ENCODE measurements around the gene NCMAP. TPM values are rescaled to one million over a fixed set of nuclear protein-coding genes. Genes with fewer than 3 reads are reported as not detected.

NCMAP gene
- total RNA-seq, 1 donor from 2014 or later = 0.49 TPM

DNA sequence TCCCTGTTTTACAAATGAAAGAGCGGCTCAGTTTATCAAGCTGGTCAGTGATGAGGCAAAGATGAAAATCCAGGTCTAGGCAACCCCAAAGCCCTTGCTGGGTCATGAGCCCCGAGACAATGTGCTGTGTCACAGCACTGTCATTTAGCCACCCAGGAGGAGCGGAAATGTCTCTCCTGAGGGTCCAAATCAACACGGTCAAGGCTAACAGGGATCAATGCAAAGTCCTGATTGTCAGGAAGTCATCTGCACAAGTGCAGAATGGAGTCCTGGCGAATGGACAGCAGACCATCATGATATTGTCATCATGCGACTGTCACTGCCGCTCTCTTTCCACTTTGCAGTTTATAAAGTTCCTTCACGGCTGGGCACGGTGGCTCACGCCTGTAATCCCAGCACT is 30.2 kb downstream of the NCMAP start:
- peaks cover 12% of the 10 kb centered on the region for H3K27me3 Mint-ChIP-seq (ENCODE audit: insufficient read depth, low read depth)
- DNase-seq (ENCODE audit: low spot score) = no peak
- Histone ChIP-seq H3K27ac (no peak overlapping the region), H3K36me3 (no peaks in the 10 kb centered on the region), H3K9me3 (ENCODE audit: low read depth) (no peaks in the 10 kb centered on the region), H3F3A (ENCODE audit: low read depth) (no peaks in the 10 kb centered on the region), H3K9ac (no peak overlapping the region), H3K4me3 (no peak overlapping the region), H3K4me2 (no peak overlapping the region), H3K27me3 (no peaks in the 10 kb centered on the region), H3K79me2 (ENCODE audit: low read depth) (no peaks in the 10 kb centered on the region), H4K20me1 (ENCODE audit: low read depth) (no peaks in the 10 kb centered on the region), H3K4me1 (no peaks in the 10 kb centered on the region), H2AFZ (replicated peaks) (no peak overlapping the region)
- peaks cover 1% of the 10 kb centered on the region for H3K36me3 Mint-ChIP-seq
- H3K4me3 Mint-ChIP-seq = no peak overlapping the region
- no peak overlapping the region for H3K27ac Mint-ChIP-seq
- peaks cover 3% of the 10 kb centered on the region for H3K9me3 Mint-ChIP-seq
- H3K4me1 Mint-ChIP-seq = peaks cover 5% of the 10 kb centered on the region
- TF ChIP-seq CTCF (IDR thresholded peaks at IDR 0.05) (no peak), EZH2phosphoT487 (IDR thresholded peaks at IDR 0.05) (no peak), EZH2 (IDR thresholded peaks at IDR 0.05) (no peak)

GRCh38 chr1:24586970-24587820 is 31.3 kb downstream of the NCMAP start:
- peak; percentile 79 for DNase-seq (ENCODE audit: low spot score)
- H3K9me3 ChIP-seq (ENCODE audit: low read depth) = no peaks in the 10 kb centered on the region
- no peak overlapping the region for H3K27ac Mint-ChIP-seq
- no peak overlapping the region for H3K4me2 ChIP-seq
- no peaks in the 10 kb centered on the region for H3K36me3 ChIP-seq
- peaks cover 5% of the 10 kb centered on the region for H3K4me1 Mint-ChIP-seq
- no peak overlapping the region for H3K9ac ChIP-seq
- H3K79me2 ChIP-seq (ENCODE audit: low read depth) = no peaks in the 10 kb centered on the region
- H3K9me3 Mint-ChIP-seq = peaks cover 1% of the 10 kb centered on the region
- H3K4me1 ChIP-seq = no peaks in the 10 kb centered on the region
- H2AFZ ChIP-seq (replicated peaks) = peak overlapping the region; percentile 89
- H3K4me3 Mint-ChIP-seq = no peak overlapping the region
- peaks cover 16% of the 10 kb centered on the region for H3K27me3 Mint-ChIP-seq (ENCODE audit: insufficient read depth, low read depth)
- H4K20me1 ChIP-seq (ENCODE audit: low read depth) = no peaks in the 10 kb centered on the region
- peaks cover 1% of the 10 kb centered on the region for H3K36me3 Mint-ChIP-seq
- TF ChIP-seq CTCF (IDR thresholded peaks at IDR 0.05) = peak; percentile 81
- no peak for TF ChIP-seq EZH2phosphoT487 (IDR thresholded peaks at IDR 0.05)
- H3K4me3 ChIP-seq = no peak overlapping the region
- no peak overlapping the region for H3K27ac ChIP-seq
- no peaks in the 10 kb centered on the region for H3K27me3 ChIP-seq
- H3F3A ChIP-seq (ENCODE audit: low read depth) = no peaks in the 10 kb centered on the region

- Histone ChIP-seq H3K9me3 (ENCODE audit: low read depth) (no peaks in the 10 kb centered on the region), H3K4me2 (no peak overlapping the region), H4K20me1 (ENCODE audit: low read depth) (no peaks in the 10 kb centered on the region), H3K27me3 (no peaks in the 10 kb centered on the region), H3F3A (ENCODE audit: low read depth) (no peaks in the 10 kb centered on the region), H3K9ac (no peak overlapping the region), H3K4me3 (no peak overlapping the region), H3K36me3 (no peaks in the 10 kb centered on the region), H2AFZ (replicated peaks) (no peak overlapping the region), H3K4me1 (no peaks in the 10 kb centered on the region), H3K79me2 (ENCODE audit: low read depth) (no peaks in the 10 kb centered on the region), H3K27ac (no peak overlapping the region)
- H3K9me3 Mint-ChIP-seq = no peaks in the 10 kb centered on the region
- TF ChIP-seq EZH2 (IDR thresholded peaks at IDR 0.05) = no peak
- no peak for TF ChIP-seq EZH2phosphoT487 (IDR thresholded peaks at IDR 0.05)
- no peak for TF ChIP-seq CTCF (IDR thresholded peaks at IDR 0.05)
- peaks cover 15% of the 10 kb centered on the region for H3K27me3 Mint-ChIP-seq (ENCODE audit: insufficient read depth, low read depth)
- DNase-seq (ENCODE audit: low spot score) = no peak
- peaks cover 5% of the 10 kb centered on the region for H3K4me1 Mint-ChIP-seq
- no peak overlapping the region for H3K4me3 Mint-ChIP-seq
- no peak overlapping the region for H3K27ac Mint-ChIP-seq
- H3K36me3 Mint-ChIP-seq = no peaks in the 10 kb centered on the region
These were observed 32.7 kb downstream of the NCMAP start for GRCh38 chr1:24588573-24588972.
